ENCODE measurements around the gene ALG9. TPM values are rescaled to one million over a fixed set of nuclear protein-coding genes. Genes with fewer than 3 reads are reported as not detected.

ALG9 gene
- total and polyA plus RNA-seq, 10 donors, result 9.0 to 57.5 (median 27.0) TPM

GRCh38 chr11:111778047-111778558, 93.3 kb downstream of the ALG9 start:
- WGBS, 5 donors, result 92 to 96% (median 93%) methylated on average over 3 of the region's 3 CpGs
- intact Hi-C loops (cut with DNase I; ENCODE audit: low total_unique reads), result loop anchor here (5.0 to 10.0 kb wide), 2 partner anchors 67 to 176 kb away; partner anchors contain the start of gene SIK2
- TF ChIP-seq POLR2AphosphoS5 (IDR thresholded peaks at IDR 0.05) (no peak), POLR2A (IDR thresholded peaks at IDR 0.05) (no peak), CTCF (IDR thresholded peaks at IDR 0.05 in 8 of 11, conservative IDR thresholded peaks at IDR 0.05 in 3 of 11) (no peak)

GRCh38 chr11:111777094-111778046, 94.0 kb downstream of the ALG9 start:
- Histone ChIP-seq H3K9me3 (no peaks in the 10 kb centered on the region), H3K4me3 (no peak overlapping the region), H3K27ac (peak overlapping the region in 4 of 8 donors; percentile 30 to 69 (median 34)), H3K27me3 (replicated peaks in 1 of 7) (no peaks in the 10 kb centered on the region), H3K36me3 (peaks cover 0 to under 1% (median 0%) of the 10 kb centered on the region in 6 donors), H3K4me1 (peaks cover 0 to 22% (median 12%) of the 10 kb centered on the region in 6 donors)
- no peak for DNase-seq
- WGBS, 5 donors, result 68 to 87% (median 75%) methylated on average over 4 of the region's 4 CpGs
- TF ChIP-seq CTCF (IDR thresholded peaks at IDR 0.05 in 8 of 11, conservative IDR thresholded peaks at IDR 0.05 in 3 of 11), result peak; percentile 65 to 89 (median 82)
- TF ChIP-seq POLR2A (IDR thresholded peaks at IDR 0.05), result no peak
- intact Hi-C loops (cut with DNase I; ENCODE audit: low total_unique reads), result loop anchor here (5.0 to 10.0 kb wide), 2 partner anchors 67 to 175 kb away; partner anchors contain the start of gene SIK2

More at GRCh38 chr11:111778047-111778558, 93.3 kb downstream of the ALG9 start:
- Histone ChIP-seq H3K36me3 (peaks cover 0 to 6% (median 0%) of the 10 kb centered on the region in 6 donors), H3K27ac (no peak overlapping the region), H3K9me3 (no peaks in the 10 kb centered on the region), H3K4me1 (peaks cover 0 to 22% (median 12%) of the 10 kb centered on the region in 6 donors), H3K27me3 (replicated peaks in 1 of 7) (no peaks in the 10 kb centered on the region), H3K4me3 (no peak overlapping the region)
- DNase-seq, result no peak

GRCh38 chr11:111776398-111777093, 94.8 kb downstream of the ALG9 start:
- peak overlapping the region in 4 of 8 donors; percentile 30 to 69 (median 34) for H3K27ac ChIP-seq

More at GRCh38 chr11:111776398-111777093, 94.8 kb downstream of the ALG9 start:
- Histone ChIP-seq H3K4me3 (no peak overlapping the region), H3K4me1 (peaks cover 0 to 22% (median 12%) of the 10 kb centered on the region in 6 donors), H3K9me3 (no peaks in the 10 kb centered on the region), H3K27me3 (replicated peaks in 1 of 7) (no peaks in the 10 kb centered on the region), H3K36me3 (no peaks in the 10 kb centered on the region)
- WGBS, 5 donors, result 65 to 81% (median 76%) methylated on average over 6 of the region's 6 CpGs
- intact Hi-C loops (cut with DNase I; ENCODE audit: low total_unique reads), result loop anchor here (5.0 to 10.0 kb wide), 2 partner anchors 68 to 174 kb away; partner anchors contain the start of gene SIK2
- TF ChIP-seq POLR2A (IDR thresholded peaks at IDR 0.05) (no peak), POLR2AphosphoS5 (IDR thresholded peaks at IDR 0.05) (no peak), CTCF (IDR thresholded peaks at IDR 0.05 in 8 of 11, conservative IDR thresholded peaks at IDR 0.05 in 3 of 11) (no peak)
- no peak for DNase-seq

All from spleen (tissue), 11 donors.